Measurements from ENCODE around the gene NCOA5.

Gene NCOA5

GRCh38 chr20:46046588-46047310 lies 43.0 kb downstream of the NCOA5 start:
- H3K9me3 ChIP-seq (ENCODE audit: control insufficient read depth, low read length): no peaks in the 10 kb centered on the region
- no peak overlapping the region for H3K4me3 ChIP-seq (ENCODE audit: insufficient read depth, low read depth, low read length)
- H3K4me1 ChIP-seq (ENCODE audit: control insufficient read depth, insufficient read depth, low read length): no peaks in the 10 kb centered on the region
- H3K27me3 ChIP-seq (ENCODE audit: control insufficient read depth, insufficient read depth, low read length, poor library complexity, severe bottlenecking): peaks cover under 1% of the 10 kb centered on the region
- no peak overlapping the region for H3K27ac ChIP-seq (ENCODE audit: insufficient read depth, low read depth, low read length, poor library complexity, severe bottlenecking)
- no peaks in the 10 kb centered on the region for H3K36me3 ChIP-seq (ENCODE audit: control insufficient read depth, insufficient read depth, low read length)
- 91% methylated on average over 8 of the region's 8 CpGs for WGBS, 2 experiments

DNA sequence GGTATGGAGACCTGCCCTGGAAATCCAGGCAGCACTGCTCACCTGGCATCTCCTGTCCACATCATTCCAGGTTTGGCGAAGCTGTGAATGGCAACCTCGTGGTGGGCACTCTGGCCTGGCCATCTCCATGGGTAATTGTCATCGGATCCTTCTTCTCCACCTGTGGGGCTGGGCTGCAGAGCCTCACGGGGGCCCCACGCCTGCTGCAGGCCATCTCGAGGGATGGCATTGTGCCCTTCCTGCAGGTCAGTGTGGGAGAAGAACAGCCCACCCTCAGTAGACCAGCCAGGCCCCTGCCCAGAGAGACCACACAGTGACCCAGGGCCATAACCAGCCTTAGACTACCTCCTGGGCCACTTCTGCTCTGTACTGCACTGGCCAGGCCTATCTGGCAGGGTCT lies 44.9 kb downstream of the NCOA5 start:
- Histone ChIP-seq H3K27ac (ENCODE audit: insufficient read depth, low read depth, low read length, poor library complexity, severe bottlenecking) (no peak overlapping the region), H3K27me3 (ENCODE audit: control insufficient read depth, insufficient read depth, low read length, poor library complexity, severe bottlenecking) (peaks cover 11% of the 10 kb centered on the region), H3K36me3 (ENCODE audit: control insufficient read depth, insufficient read depth, low read length) (no peaks in the 10 kb centered on the region), H3K9me3 (ENCODE audit: control insufficient read depth, low read length) (no peaks in the 10 kb centered on the region), H3K4me1 (ENCODE audit: control insufficient read depth, insufficient read depth, low read length) (no peaks in the 10 kb centered on the region), H3K4me3 (ENCODE audit: insufficient read depth, low read depth, low read length) (no peak overlapping the region)
- 89% methylated on average over 6 of the region's 6 CpGs for WGBS, 2 experiments

GRCh38 chr20:46043556-46043955 lies 46.2 kb downstream of the NCOA5 start:
- peaks cover 11% of the 10 kb centered on the region for H3K27me3 ChIP-seq (ENCODE audit: control insufficient read depth, insufficient read depth, low read length, poor library complexity, severe bottlenecking)
- 52 to 54% methylated on average over 7 of the region's 7 CpGs for WGBS, 2 experiments

DNA sequence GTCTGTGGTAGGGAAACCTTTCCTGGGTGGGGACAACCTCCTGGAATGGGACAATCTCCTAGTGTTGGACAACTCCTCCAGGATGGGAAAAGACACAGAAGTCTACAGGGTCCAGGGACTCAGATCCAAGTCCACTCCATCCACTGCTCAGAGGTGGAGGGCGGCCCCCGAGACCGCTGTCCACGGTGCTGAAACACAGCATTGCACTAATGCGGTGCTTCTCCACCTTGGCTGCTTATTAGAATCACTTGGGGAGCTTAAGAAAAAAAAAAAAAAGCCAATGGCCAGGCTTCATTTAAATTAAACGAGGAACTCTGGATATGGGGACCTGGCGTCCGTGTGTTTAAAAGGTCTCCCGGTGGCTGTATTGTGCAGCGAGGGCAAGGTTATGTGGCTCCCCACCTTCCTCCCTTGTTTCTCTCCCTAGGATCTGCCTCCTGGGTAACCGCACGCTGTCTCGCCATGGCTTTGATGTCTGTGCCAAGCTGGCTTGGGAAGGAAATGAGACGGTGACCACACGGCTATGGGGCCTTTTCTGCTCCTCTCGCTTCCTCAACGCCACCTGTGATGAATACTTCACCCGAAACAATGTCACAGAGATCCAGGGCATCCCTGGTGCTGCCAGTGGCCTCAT lies 48.7 kb downstream of the NCOA5 start:
- no peaks in the 10 kb centered on the region for H3K4me1 ChIP-seq (ENCODE audit: control insufficient read depth, insufficient read depth, low read length)
- peaks cover 11% of the 10 kb centered on the region for H3K27me3 ChIP-seq (ENCODE audit: control insufficient read depth, insufficient read depth, low read length, poor library complexity, severe bottlenecking)
- no peak overlapping the region for H3K4me3 ChIP-seq (ENCODE audit: insufficient read depth, low read depth, low read length)
- H3K9me3 ChIP-seq (ENCODE audit: control insufficient read depth, low read length): no peaks in the 10 kb centered on the region
- H3K27ac ChIP-seq (ENCODE audit: insufficient read depth, low read depth, low read length, poor library complexity, severe bottlenecking): no peak overlapping the region
- no peaks in the 10 kb centered on the region for H3K36me3 ChIP-seq (ENCODE audit: control insufficient read depth, insufficient read depth, low read length)
- WGBS, 2 experiments: 31 to 32% methylated on average over 18 of the region's 18 CpGs

More at GRCh38 chr20:46043556-46043955, 46.2 kb downstream of the NCOA5 start:
- Histone ChIP-seq H3K9me3 (ENCODE audit: control insufficient read depth, low read length) (no peaks in the 10 kb centered on the region), H3K27ac (ENCODE audit: insufficient read depth, low read depth, low read length, poor library complexity, severe bottlenecking) (no peak overlapping the region), H3K4me3 (ENCODE audit: insufficient read depth, low read depth, low read length) (no peak overlapping the region), H3K36me3 (ENCODE audit: control insufficient read depth, insufficient read depth, low read length) (no peaks in the 10 kb centered on the region), H3K4me1 (ENCODE audit: control insufficient read depth, insufficient read depth, low read length) (no peaks in the 10 kb centered on the region)

- Histone ChIP-seq H3K27me3 (ENCODE audit: control insufficient read depth, insufficient read depth, low read length, poor library complexity, severe bottlenecking) (peaks cover 50% of the 10 kb centered on the region), H3K27ac (ENCODE audit: insufficient read depth, low read depth, low read length, poor library complexity, severe bottlenecking) (no peak overlapping the region), H3K4me1 (ENCODE audit: control insufficient read depth, insufficient read depth, low read length) (no peaks in the 10 kb centered on the region), H3K36me3 (ENCODE audit: control insufficient read depth, insufficient read depth, low read length) (no peaks in the 10 kb centered on the region), H3K4me3 (ENCODE audit: insufficient read depth, low read depth, low read length) (no peak overlapping the region), H3K9me3 (ENCODE audit: control insufficient read depth, low read length) (no peaks in the 10 kb centered on the region)
- WGBS, 2 experiments: 84 to 86% methylated on average over 5 of the region's 5 CpGs
Observed at GRCh38 chr20:46037036-46037435, 52.7 kb downstream of the NCOA5 start.

GRCh38 chr20:46036370-46036769 lies 53.4 kb downstream of the NCOA5 start:
- Histone ChIP-seq H3K36me3 (ENCODE audit: control insufficient read depth, insufficient read depth, low read length) (no peaks in the 10 kb centered on the region), H3K4me3 (ENCODE audit: insufficient read depth, low read depth, low read length) (no peak overlapping the region), H3K4me1 (ENCODE audit: control insufficient read depth, insufficient read depth, low read length) (no peaks in the 10 kb centered on the region), H3K9me3 (ENCODE audit: control insufficient read depth, low read length) (no peaks in the 10 kb centered on the region), H3K27me3 (ENCODE audit: control insufficient read depth, insufficient read depth, low read length, poor library complexity, severe bottlenecking) (peaks cover 52% of the 10 kb centered on the region), H3K27ac (ENCODE audit: insufficient read depth, low read depth, low read length, poor library complexity, severe bottlenecking) (no peak overlapping the region)
- WGBS, 2 experiments: 93 to 96% methylated on average over 8 of the region's 8 CpGs

GRCh38 chr20:46035713-46036112 lies 54.0 kb downstream of the NCOA5 start:
- 78 to 80% methylated on average over 6 of the region's 6 CpGs for WGBS, 2 experiments
- no peaks in the 10 kb centered on the region for H3K9me3 ChIP-seq (ENCODE audit: control insufficient read depth, low read length)
- no peak overlapping the region for H3K27ac ChIP-seq (ENCODE audit: insufficient read depth, low read depth, low read length, poor library complexity, severe bottlenecking)
- H3K36me3 ChIP-seq (ENCODE audit: control insufficient read depth, insufficient read depth, low read length): no peaks in the 10 kb centered on the region
- peaks cover 5% of the 10 kb centered on the region for H3K4me1 ChIP-seq (ENCODE audit: control insufficient read depth, insufficient read depth, low read length)
- H3K27me3 ChIP-seq (ENCODE audit: control insufficient read depth, insufficient read depth, low read length, poor library complexity, severe bottlenecking): peaks cover 56% of the 10 kb centered on the region
- no peak overlapping the region for H3K4me3 ChIP-seq (ENCODE audit: insufficient read depth, low read depth, low read length)

DNA sequence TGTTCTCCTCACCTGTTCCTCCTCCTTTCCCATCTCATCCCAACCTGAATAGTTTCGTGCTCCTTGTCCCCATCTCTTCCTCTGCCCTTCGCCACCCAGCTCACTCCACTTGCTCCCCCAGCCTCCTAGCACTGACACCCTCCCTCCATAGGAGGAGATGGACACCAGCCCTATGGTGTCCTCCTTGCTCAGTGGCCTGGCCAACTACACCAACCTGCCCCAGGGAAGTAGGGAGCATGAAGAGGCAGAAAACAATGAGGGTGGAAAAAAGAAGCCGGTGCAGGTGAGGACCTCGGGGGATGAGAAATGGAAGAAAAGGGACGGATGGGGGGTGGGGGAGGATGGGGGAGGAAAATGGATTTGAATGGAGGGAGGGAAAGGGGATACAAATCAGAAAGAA lies 54.5 kb downstream of the NCOA5 start:
- H3K4me1 ChIP-seq (ENCODE audit: control insufficient read depth, insufficient read depth, low read length): peaks cover 10% of the 10 kb centered on the region
- WGBS, 2 experiments: 69 to 75% methylated on average over 5 of the region's 5 CpGs
- H3K27me3 ChIP-seq (ENCODE audit: control insufficient read depth, insufficient read depth, low read length, poor library complexity, severe bottlenecking): peaks cover 57% of the 10 kb centered on the region
- H3K36me3 ChIP-seq (ENCODE audit: control insufficient read depth, insufficient read depth, low read length): no peaks in the 10 kb centered on the region
- no peak overlapping the region for H3K27ac ChIP-seq (ENCODE audit: insufficient read depth, low read depth, low read length, poor library complexity, severe bottlenecking)
- H3K9me3 ChIP-seq (ENCODE audit: control insufficient read depth, low read length): no peaks in the 10 kb centered on the region
- H3K4me3 ChIP-seq (ENCODE audit: insufficient read depth, low read depth, low read length): no peak overlapping the region

DNA sequence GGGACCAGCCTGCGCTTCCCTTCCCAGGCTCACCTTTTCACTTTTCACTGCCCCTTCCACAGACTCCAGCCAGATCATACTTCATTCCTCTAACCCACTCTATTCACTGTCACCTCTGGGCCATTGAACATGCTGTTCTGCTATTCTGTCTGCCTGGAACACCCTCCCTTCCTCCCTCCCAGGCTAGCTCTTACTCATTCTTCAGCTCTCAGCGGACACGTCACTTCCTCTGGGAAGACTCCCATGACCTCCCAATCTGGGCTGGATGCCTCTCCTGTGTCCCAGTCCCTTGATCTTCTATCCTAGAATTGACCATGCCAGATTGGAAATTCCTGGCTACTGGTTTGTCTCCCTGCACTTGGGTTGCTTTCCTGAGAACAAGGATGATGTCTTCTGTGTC lies 55.7 kb downstream of the NCOA5 start:
- H3K27me3 ChIP-seq (ENCODE audit: control insufficient read depth, insufficient read depth, low read length, poor library complexity, severe bottlenecking): peaks cover 69% of the 10 kb centered on the region
- H3K36me3 ChIP-seq (ENCODE audit: control insufficient read depth, insufficient read depth, low read length): no peaks in the 10 kb centered on the region
- H3K27ac ChIP-seq (ENCODE audit: insufficient read depth, low read depth, low read length, poor library complexity, severe bottlenecking): no peak overlapping the region
- H3K4me3 ChIP-seq (ENCODE audit: insufficient read depth, low read depth, low read length): no peak overlapping the region
- H3K4me1 ChIP-seq (ENCODE audit: control insufficient read depth, insufficient read depth, low read length): peaks cover 17% of the 10 kb centered on the region
- H3K9me3 ChIP-seq (ENCODE audit: control insufficient read depth, low read length): no peaks in the 10 kb centered on the region
- 80 to 83% methylated on average over 3 of the region's 3 CpGs for WGBS, 2 experiments

DNA sequence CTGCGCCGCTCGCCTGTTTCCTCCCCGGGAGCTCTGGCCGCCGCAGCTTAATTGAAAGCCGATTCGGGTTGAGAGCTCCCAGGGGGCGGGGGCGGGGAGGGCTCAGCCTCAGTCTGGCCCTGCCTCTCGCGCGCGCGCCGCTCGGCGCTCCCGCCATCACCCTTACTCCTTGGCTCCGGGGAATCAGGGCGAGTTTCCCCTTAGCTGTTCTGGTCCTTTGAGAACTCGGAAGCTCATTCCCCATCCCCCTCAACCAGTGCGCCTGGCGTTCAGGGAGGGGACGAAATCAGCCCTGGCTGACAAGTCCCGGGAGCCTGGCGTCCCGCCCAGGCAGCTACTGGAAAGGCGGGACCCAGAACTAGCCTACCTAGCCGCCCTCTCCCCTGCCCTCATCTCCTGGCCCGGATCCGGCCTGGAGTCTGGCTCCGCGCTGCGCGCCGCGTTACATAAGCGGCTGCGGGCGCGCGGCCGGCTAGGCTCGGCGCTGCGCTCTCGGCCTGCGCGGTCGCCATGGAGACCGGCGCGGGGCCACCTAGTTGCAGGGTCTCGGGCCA lies 58.0 kb downstream of the NCOA5 start:
- peak overlapping the region; percentile 31 for H3K4me3 ChIP-seq (ENCODE audit: insufficient read depth, low read depth, low read length)
- H3K4me1 ChIP-seq (ENCODE audit: control insufficient read depth, insufficient read depth, low read length): peaks cover 17% of the 10 kb centered on the region
- 0% methylated on average over 55 of the region's 55 CpGs for WGBS, 2 experiments
- no peaks in the 10 kb centered on the region for H3K9me3 ChIP-seq (ENCODE audit: control insufficient read depth, low read length)
- peaks cover 92% of the 10 kb centered on the region for H3K27me3 ChIP-seq (ENCODE audit: control insufficient read depth, insufficient read depth, low read length, poor library complexity, severe bottlenecking)
- no peaks in the 10 kb centered on the region for H3K36me3 ChIP-seq (ENCODE audit: control insufficient read depth, insufficient read depth, low read length)
- H3K27ac ChIP-seq (ENCODE audit: insufficient read depth, low read depth, low read length, poor library complexity, severe bottlenecking): no peak overlapping the region

All from ectodermal cell (in vitro differentiated cells).